Liver (tissue), 9 donors: ENCODE data around the gene PSMD11. TPM values are rescaled to one million over a fixed set of nuclear protein-coding genes. Genes with fewer than 3 reads are reported as not detected.

Source experiments
- DNase-seq: peaks from one replicate; pipeline ENCODE4 v3.0.0-alpha.2; 2017; ENCODE audit warnings: low spot score
- H3K27ac ChIP-seq, 2 donors: one replicate each; pipeline ENCODE4 v1.7.0; 2013; ENCODE audit warnings: inconsistent platforms in 2 of 2, low read length in 2 of 2, control low read depth in 1 of 2, low read depth in 1 of 2, mild to moderate bottlenecking in 1 of 2
- H3K27me3 ChIP-seq, 4 donors: one replicate each; pipeline versions ENCODE4 v1.6.1 to v1.7.0; 2013; ENCODE audit warnings: low read length in 3 of 4, inconsistent platforms in 1 of 4, mild to moderate bottlenecking in 1 of 4, moderate library complexity in 1 of 4; ENCODE audit not compliant: control insufficient read depth in 4 of 4, insufficient read depth in 4 of 4
- H3K36me3 ChIP-seq, 4 donors: one replicate each; pipeline versions ENCODE4 v1.6.1 to v1.7.0; 2013; ENCODE audit warnings: low read length in 3 of 4, mild to moderate bottlenecking in 3 of 4, low read depth in 1 of 4, moderate library complexity in 1 of 4; ENCODE audit not compliant: control insufficient read depth in 4 of 4, insufficient read depth in 3 of 4
- H3K4me1 ChIP-seq, 4 donors: one replicate each; pipeline versions ENCODE4 v1.6.1 to v1.7.0; 2013; ENCODE audit warnings: low read length in 3 of 4, mild to moderate bottlenecking in 3 of 4, moderate library complexity in 1 of 4; ENCODE audit not compliant: control insufficient read depth in 4 of 4, insufficient read depth in 4 of 4
- H3K4me3 ChIP-seq, 3 donors: one replicate each; pipeline versions ENCODE4 v1.6.1 to v1.7.0; 2013; ENCODE audit warnings: low read length in 3 of 3, control low read depth in 1 of 3, low read depth in 1 of 3, mild to moderate bottlenecking in 1 of 3
- H3K9ac ChIP-seq, 2 donors: one replicate each; pipeline ENCODE4 v1.7.0; 2013; ENCODE audit warnings: low read length in 2 of 2, mild to moderate bottlenecking in 2 of 2, moderate library complexity in 2 of 2, control low read depth in 1 of 2, low read depth in 1 of 2
- H3K9me3 ChIP-seq, 4 donors: one replicate each; pipeline versions ENCODE4 v1.6.1 to v1.7.0; 2013; ENCODE audit warnings: low read length in 3 of 4; ENCODE audit not compliant: control insufficient read depth in 4 of 4
- EGR1 ChIP-seq, 2 donors: IDR thresholded peaks; 2 replicates each; pipeline ENCODE4 v1.6.1; 2016 to 2018; ENCODE audit warnings: antibody characterized with exemption in 2 of 2, low read depth in 2 of 2
- FOXA1 ChIP-seq: IDR thresholded peaks from 2 replicates; pipeline ENCODE4 v1.6.1; 2016; ENCODE audit warnings: antibody characterized with exemption
- FOXA2 ChIP-seq: IDR thresholded peaks from 2 replicates; pipeline ENCODE4 v1.6.1; 2016; ENCODE audit warnings: antibody characterized with exemption
- HNF4A ChIP-seq, 2 donors: conservative IDR thresholded peaks; 2 replicates each; pipeline ENCODE4 v1.6.1; 2016; ENCODE audit warnings: antibody characterized with exemption in 2 of 2, mild to moderate bottlenecking in 2 of 2
- HNF4G ChIP-seq: IDR thresholded peaks from 2 replicates; pipeline ENCODE4 v1.6.1; 2016; ENCODE audit warnings: antibody characterized with exemption
- MAX ChIP-seq: IDR thresholded peaks from 2 replicates; pipeline ENCODE4 v1.6.1; 2016; ENCODE audit warnings: antibody characterized with exemption
- NR2F2 ChIP-seq: IDR thresholded peaks from 2 replicates; pipeline ENCODE4 v1.6.1; 2016; ENCODE audit warnings: antibody characterized with exemption
- RAD21 ChIP-seq, 2 donors: IDR thresholded peaks; 2 replicates each; pipeline ENCODE4 v1.6.1; 2016; ENCODE audit warnings: antibody characterized with exemption in 2 of 2, mild to moderate bottlenecking in 2 of 2
- RXRA ChIP-seq, 2 donors: IDR thresholded peaks; 2 replicates each; pipeline ENCODE4 v1.6.1; 2017 to 2018; ENCODE audit warnings: antibody characterized with exemption in 2 of 2, mild to moderate bottlenecking in 1 of 2
- TAF1 ChIP-seq: conservative IDR thresholded peaks from 2 replicates; pipeline ENCODE4 v1.6.1; 2016; ENCODE audit warnings: antibody characterized with exemption, mild to moderate bottlenecking
- YY1 ChIP-seq: IDR thresholded peaks from 2 replicates; pipeline ENCODE4 v1.6.1; 2016; ENCODE audit warnings: antibody characterized with exemption, mild to moderate bottlenecking
- WGBS: extraction: QIAGEN DNeasy Blood & Tissue Kit; methylation state at CpG from one replicate; pipeline ENCODE4 v1.1.7; 2013; 5-methylcytosine and 5-hydroxymethylcytosine counted together
- polyA plus RNA-seq, 2 donors: library from polyadenylated mRNA; stranded (reverse) in 1 of 2; unstranded in 1 of 2; fragments of 200-250 nt in 1 of 2; fragments of >200 nt in 1 of 2; fragmentation: Nextera tagmentation in 1 of 2; extraction: Ambion mirVana in 1 of 2; gene quantifications; one replicate each; pipeline versions ENCODE4 v1.2.1 to v1.2.3, GENCODE V29; 2013 to 2015
- total RNA-seq, 2 donors: library from RNA; depleted of rRNA; stranded (reverse); fragments of >200 nt; gene quantifications; one replicate each; pipeline ENCODE4 v1.2.3, GENCODE V29; 2014
- TF ChIP-seq, protein P1 (sequence below): IDR thresholded peaks from 2 replicates; pipeline ENCODE4 v1.6.1; 2016; ENCODE audit warnings: antibody characterized with exemption
- TF ChIP-seq, protein P2 (sequence below): fragments of 150-350 bp; IDR thresholded peaks from 2 replicates; pipeline ENCODE4 v1.5.1; 2017; ENCODE audit warnings: improper control_type of control experiment, low read depth, low read length; ENCODE audit not compliant: missing input control
- donor health status: healthy.
- donor health status: healthy.
- donor health status: healthy.
- donor health status: healthy.
- donor health status: healthy.

The PSMD11 gene
- total and polyA plus RNA-seq, 4 donors: 42.1 to 97.4 (median 68.2) TPM

- no peak for DNase-seq
Observed at GRCh38 chr17:32484628-32485027, 40.3 kb downstream of the PSMD11 start.

DNA sequence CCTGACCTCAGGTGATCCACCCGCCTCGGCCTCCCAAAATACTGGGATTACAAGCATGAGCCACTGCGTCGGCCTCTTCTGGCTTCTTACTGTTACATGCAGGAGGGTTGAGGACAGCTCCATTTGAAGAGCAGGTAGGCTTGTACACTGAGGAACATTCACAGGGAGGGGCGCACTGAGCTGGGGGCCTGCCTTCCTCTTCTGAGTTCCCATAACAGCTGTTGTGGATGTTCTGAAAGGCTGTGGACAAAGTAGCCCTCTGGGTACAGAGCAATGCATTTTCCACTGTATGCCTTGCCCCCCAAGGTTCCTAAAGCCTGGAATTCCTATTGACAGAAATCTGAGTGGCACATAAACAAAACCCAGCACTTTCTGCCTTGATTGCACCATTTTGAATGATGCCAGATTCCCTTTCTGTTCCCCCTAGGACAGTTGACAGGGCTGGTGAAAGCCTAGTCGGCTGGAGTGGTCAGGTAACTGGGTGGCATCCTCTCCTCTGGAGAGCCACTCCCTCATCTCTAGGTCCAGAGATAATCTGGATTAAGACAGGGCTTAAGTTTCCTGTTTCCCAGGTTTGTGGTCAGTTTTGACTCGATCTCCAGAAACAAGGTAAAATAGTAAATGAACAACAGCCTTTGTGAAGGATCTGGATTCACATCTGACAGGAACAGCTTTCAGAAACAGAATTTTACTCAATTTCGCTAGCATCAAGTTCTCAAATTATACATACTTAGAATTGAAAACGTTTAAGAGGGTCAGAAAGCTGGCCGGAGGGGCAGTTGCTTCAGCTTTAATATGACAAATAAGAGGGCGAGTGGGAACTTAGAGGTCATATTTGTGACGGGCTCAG lies 41.2 kb downstream of the PSMD11 start:
- H3K9me3 ChIP-seq: no peaks in the 10 kb centered on the region
- H3K36me3 ChIP-seq: peaks cover 2 to 19% (median 10%) of the 10 kb centered on the region in 4 donors
- no peaks in the 10 kb centered on the region for H3K27me3 ChIP-seq
- DNase-seq: no peak
- H3K4me3 ChIP-seq: peak overlapping the region in 1 of 3 donors; percentile 61
- WGBS: 65% methylated on average over 12 of the region's 12 CpGs
- peak overlapping the region in 1 of 2 donors; percentile 63 for H3K27ac ChIP-seq
- peaks cover 8 to 12% (median 10%) of the 10 kb centered on the region in 4 donors for H3K4me1 ChIP-seq
- H3K9ac ChIP-seq: peak overlapping the region in 1 of 2 donors; percentile 31
- no peak for TF ChIP-seq TAF1

More at GRCh38 chr17:32484628-32485027, 40.3 kb downstream of the PSMD11 start:
- no peak overlapping the region for H3K9ac ChIP-seq
- no peak overlapping the region for H3K27ac ChIP-seq
- TF ChIP-seq, protein P1, sequence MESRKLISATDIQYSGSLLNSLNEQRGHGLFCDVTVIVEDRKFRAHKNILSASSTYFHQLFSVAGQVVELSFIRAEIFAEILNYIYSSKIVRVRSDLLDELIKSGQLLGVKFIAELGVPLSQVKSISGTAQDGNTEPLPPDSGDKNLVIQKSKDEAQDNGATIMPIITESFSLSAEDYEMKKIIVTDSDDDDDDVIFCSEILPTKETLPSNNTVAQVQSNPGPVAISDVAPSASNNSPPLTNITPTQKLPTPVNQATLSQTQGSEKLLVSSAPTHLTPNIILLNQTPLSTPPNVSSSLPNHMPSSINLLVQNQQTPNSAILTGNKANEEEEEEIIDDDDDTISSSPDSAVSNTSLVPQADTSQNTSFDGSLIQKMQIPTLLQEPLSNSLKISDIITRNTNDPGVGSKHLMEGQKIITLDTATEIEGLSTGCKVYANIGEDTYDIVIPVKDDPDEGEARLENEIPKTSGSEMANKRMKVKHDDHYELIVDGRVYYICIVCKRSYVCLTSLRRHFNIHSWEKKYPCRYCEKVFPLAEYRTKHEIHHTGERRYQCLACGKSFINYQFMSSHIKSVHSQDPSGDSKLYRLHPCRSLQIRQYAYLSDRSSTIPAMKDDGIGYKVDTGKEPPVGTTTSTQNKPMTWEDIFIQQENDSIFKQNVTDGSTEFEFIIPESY: no peak
- TF ChIP-seq FOXA2 (no peak), HNF4G (no peak), HNF4A (conservative IDR thresholded peaks at IDR 0.05) (no peak), RXRA (IDR thresholded peaks at IDR 0.05) (no peak), YY1 (no peak), EGR1 (IDR thresholded peaks at IDR 0.05; ENCODE audit: low read depth in 2 of 2) (no peak), RAD21 (IDR thresholded peaks at IDR 0.05) (no peak), MAX (no peak), TAF1 (no peak), FOXA1 (no peak), NR2F2 (no peak)
- TF ChIP-seq, protein P2, sequence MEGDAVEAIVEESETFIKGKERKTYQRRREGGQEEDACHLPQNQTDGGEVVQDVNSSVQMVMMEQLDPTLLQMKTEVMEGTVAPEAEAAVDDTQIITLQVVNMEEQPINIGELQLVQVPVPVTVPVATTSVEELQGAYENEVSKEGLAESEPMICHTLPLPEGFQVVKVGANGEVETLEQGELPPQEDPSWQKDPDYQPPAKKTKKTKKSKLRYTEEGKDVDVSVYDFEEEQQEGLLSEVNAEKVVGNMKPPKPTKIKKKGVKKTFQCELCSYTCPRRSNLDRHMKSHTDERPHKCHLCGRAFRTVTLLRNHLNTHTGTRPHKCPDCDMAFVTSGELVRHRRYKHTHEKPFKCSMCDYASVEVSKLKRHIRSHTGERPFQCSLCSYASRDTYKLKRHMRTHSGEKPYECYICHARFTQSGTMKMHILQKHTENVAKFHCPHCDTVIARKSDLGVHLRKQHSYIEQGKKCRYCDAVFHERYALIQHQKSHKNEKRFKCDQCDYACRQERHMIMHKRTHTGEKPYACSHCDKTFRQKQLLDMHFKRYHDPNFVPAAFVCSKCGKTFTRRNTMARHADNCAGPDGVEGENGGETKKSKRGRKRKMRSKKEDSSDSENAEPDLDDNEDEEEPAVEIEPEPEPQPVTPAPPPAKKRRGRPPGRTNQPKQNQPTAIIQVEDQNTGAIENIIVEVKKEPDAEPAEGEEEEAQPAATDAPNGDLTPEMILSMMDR: no peak
- H3K4me3 ChIP-seq: no peak overlapping the region
- WGBS: 96% methylated on average over 11 of the region's 11 CpGs
- H3K9me3 ChIP-seq: no peaks in the 10 kb centered on the region
- no peaks in the 10 kb centered on the region for H3K27me3 ChIP-seq
- peaks cover 7 to 12% (median 10%) of the 10 kb centered on the region in 4 donors for H3K4me1 ChIP-seq
- peaks cover 4 to 28% (median 16%) of the 10 kb centered on the region in 4 donors for H3K36me3 ChIP-seq
